Activated CD4-positive, alpha-beta T cell treated with anti-CD3 and anti-CD28 coated beads, Interleukin-2, amount 50 U/mL, for 16 hours (primary cell): ENCODE results near the gene MT1H.
"Not testable (repeated sequence)": the region's sequence is repeated elsewhere in the genome, so short reads cannot be mapped to it uniquely, and the experiment has no call there.

Source experiments
- DNase-seq: peaks from one replicate; pipeline ENCODE4 v3.0.0-alpha.2; 2020

Gene MT1H

GRCh38 chr16:56684926-56685590, 15.4 kb downstream of the MT1H start:
- no peak for DNase-seq

- DNase-seq: no peak
Observed at GRCh38 chr16:56686758-56687157, 17.1 kb downstream of the MT1H start.

GRCh38 chr16:56688762-56689161, 19.1 kb downstream of the MT1H start:
- DNase-seq: no peak

GRCh38 chr16:56689171-56689570, 19.6 kb downstream of the MT1H start:
- DNase-seq: no peak

GRCh38 chr16:56690420-56691122, 21.0 kb downstream of the MT1H start:
- no peak for DNase-seq

GRCh38 chr16:56691885-56692284, 22.3 kb downstream of the MT1H start:
- DNase-seq: no peak

- DNase-seq: no peak
Observed at GRCh38 chr16:56695246-56695645, 25.6 kb downstream of the MT1H start.

- no peak for DNase-seq
Observed at GRCh38 chr16:56697456-56698155, 28.0 kb downstream of the MT1H start.

GRCh38 chr16:56700195-56700594, 30.6 kb downstream of the MT1H start:
- no peak for DNase-seq

GRCh38 chr16:56700631-56701030, 31.0 kb downstream of the MT1H start:
- DNase-seq: no peak

GRCh38 chr16:56701534-56701933, 31.9 kb downstream of the MT1H start:
- no peak for DNase-seq

- no peak for DNase-seq
Observed at GRCh38 chr16:56702836-56703235, 33.2 kb downstream of the MT1H start.

GRCh38 chr16:56708525-56709442, 39.2 kb downstream of the MT1H start:
- no peak for DNase-seq

GRCh38 chr16:56709443-56710040, 39.9 kb downstream of the MT1H start:
- DNase-seq: no peak

GRCh38 chr16:56710181-56710737, 40.6 kb downstream of the MT1H start:
- DNase-seq: no peak

- DNase-seq: no peak
Observed at GRCh38 chr16:56711862-56712261, 42.2 kb downstream of the MT1H start.

GRCh38 chr16:56713794-56714193, 44.2 kb downstream of the MT1H start:
- DNase-seq: no peak

- DNase-seq: no peak
Observed at GRCh38 chr16:56715126-56715525, 45.5 kb downstream of the MT1H start.

- no peak for DNase-seq
Observed at GRCh38 chr16:56716761-56717160, 47.1 kb downstream of the MT1H start.

- not testable (repeated sequence) for DNase-seq
Observed at GRCh38 chr16:56717532-56717931, 47.9 kb downstream of the MT1H start.
